Measurements from ENCODE around the gene ARHGAP27.
A peak's percentile ranks its signal among the peaks of the same experiment; 100 is the strongest.
"Not testable (repeated sequence)": the region's sequence is repeated elsewhere in the genome, so short reads cannot be mapped to it uniquely, and the experiment has no call there.

ARHGAP27 gene, protein sequence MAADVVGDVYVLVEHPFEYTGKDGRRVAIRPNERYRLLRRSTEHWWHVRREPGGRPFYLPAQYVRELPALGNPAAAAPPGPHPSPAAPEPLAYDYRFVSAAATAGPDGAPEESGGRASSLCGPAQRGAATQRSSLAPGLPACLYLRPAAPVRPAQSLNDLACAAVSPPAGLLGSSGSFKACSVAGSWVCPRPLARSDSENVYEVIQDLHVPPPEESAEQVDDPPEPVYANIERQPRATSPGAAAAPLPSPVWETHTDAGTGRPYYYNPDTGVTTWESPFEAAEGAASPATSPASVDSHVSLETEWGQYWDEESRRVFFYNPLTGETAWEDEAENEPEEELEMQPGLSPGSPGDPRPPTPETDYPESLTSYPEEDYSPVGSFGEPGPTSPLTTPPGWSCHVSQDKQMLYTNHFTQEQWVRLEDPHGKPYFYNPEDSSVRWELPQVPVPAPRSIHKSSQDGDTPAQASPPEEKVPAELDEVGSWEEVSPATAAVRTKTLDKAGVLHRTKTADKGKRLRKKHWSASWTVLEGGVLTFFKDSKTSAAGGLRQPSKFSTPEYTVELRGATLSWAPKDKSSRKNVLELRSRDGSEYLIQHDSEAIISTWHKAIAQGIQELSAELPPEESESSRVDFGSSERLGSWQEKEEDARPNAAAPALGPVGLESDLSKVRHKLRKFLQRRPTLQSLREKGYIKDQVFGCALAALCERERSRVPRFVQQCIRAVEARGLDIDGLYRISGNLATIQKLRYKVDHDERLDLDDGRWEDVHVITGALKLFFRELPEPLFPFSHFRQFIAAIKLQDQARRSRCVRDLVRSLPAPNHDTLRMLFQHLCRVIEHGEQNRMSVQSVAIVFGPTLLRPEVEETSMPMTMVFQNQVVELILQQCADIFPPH

DNA sequence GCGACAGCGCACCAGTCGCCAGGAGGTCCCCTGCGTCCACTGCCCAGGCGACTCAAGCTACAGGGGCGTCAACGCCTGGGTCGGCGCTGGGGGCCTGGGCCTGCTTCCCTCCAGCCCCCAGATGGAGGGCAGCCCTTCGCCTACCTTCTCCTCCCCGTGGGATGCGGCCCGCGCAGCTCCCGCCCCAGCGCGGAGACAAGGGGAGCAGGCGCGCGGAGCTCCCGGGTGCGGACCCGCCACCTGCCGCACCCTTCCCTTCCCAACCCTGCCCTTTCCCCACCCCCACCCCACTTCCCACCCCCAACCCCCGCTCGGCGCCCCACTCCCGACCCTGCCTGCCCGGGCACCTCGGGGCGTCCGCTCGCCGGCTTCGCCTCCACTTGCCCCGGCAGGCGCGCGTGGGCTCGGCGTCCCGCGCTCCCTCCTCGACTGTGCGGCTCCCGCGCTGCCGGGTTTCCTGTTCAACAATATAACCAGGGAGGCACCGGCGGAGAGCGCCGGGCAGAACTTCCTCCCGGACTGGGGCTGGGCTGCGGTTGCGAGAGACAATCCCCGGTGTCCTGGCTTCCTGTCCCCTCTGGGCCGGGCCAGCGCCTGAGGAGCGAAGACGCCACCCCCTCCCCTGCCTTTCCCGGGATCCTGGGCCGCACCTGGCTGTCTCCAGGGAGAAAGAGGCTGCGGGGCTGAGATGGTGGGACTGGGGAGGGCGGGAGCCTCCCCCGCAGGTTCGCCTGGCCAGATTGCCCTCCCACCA lies at the start of gene ARHGAP27:
ARHGAP27 (minus strand) TSS at position 466 of the 754 bp plus-strand sequence. CDS start 2,591 bp downstream, outside the sequence.
- DNase-seq (peak; percentile 31), ATAC-seq (no peak)

DNA sequence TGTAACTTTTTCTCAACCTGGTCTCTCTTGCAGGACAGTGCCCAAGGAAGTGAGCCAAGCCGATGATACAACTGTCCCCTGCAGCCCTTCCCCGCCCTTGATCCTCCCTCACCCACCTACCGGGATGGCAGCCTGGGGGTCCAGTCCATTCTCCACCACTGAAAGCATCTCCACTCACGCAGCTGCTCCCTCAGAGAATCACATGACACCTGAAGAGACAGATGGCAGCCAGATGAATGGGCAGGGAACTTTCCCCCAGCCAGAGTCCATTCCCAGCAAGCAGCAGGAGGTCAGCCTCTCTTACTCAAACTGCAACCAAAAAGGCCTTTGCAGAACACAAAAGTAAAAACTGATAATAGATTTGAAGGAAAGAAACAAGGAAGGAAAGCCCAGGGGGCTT lies 49.6 kb upstream of the ARHGAP27 start:
- not testable (repeated sequence) for DNase-seq, ATAC-seq

DNA sequence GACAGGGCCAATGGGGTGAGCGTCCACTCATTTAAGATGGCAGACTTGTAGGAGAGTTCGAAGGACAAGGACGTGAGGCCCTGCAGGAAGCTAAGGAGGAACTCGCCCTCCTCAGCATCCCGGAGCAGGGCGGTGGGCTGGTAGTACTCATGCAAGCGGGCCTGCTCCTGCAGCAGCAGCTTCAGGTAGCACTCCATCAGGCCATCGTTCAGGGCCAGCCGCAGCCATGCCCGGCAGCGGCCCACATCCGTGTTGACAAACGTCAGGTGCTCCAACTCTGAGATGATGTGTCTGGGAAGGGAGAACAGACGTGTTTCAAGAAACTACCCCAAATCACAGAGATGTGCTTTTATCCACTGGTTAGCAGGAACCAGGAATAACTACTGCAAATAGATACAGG lies 42.8 kb upstream of the ARHGAP27 start:
- ATAC-seq: not testable (repeated sequence)

DNA sequence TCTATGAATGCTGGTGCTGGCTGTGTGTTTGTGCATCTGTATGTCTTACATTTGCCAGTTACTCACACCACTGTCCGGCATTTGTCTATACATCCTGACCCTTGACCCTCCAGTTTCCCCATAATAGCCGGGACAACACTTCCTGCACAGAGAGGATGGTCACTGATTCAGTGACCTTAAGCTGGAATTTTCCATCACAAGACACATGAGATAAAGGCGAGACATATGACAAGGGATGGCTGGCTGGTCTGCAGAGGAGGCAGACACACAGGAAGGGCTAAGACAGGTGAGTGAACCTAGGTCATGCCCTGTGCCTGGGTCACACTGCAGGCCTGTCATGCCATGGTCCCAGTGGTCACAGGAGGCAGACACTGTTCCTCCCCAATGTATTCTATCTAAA lies 39.6 kb upstream of the ARHGAP27 start:
- DNase-seq, ATAC-seq: not testable (repeated sequence)

More for the DNA sequence above, 42.8 kb upstream of the ARHGAP27 start:
- not testable (repeated sequence) for DNase-seq

DNA sequence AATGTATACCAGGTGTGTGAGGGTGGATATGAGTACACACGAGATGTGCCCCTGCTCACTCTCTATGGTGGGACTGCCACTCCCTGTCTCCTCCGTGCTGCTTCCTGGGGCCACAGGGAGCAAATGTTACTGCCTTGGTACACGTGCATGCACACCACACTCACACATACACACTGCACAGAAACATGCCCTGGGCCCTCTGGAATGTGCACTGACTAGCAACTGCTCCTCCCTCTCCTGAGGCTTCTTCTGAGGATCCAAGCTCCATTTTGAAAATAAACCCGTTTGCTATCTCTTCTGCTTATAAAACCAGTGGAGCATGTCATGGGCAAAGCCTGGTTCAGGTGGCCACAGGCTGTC lies 36.5 kb upstream of the ARHGAP27 start:
- not testable (repeated sequence) for ATAC-seq, DNase-seq

DNA sequence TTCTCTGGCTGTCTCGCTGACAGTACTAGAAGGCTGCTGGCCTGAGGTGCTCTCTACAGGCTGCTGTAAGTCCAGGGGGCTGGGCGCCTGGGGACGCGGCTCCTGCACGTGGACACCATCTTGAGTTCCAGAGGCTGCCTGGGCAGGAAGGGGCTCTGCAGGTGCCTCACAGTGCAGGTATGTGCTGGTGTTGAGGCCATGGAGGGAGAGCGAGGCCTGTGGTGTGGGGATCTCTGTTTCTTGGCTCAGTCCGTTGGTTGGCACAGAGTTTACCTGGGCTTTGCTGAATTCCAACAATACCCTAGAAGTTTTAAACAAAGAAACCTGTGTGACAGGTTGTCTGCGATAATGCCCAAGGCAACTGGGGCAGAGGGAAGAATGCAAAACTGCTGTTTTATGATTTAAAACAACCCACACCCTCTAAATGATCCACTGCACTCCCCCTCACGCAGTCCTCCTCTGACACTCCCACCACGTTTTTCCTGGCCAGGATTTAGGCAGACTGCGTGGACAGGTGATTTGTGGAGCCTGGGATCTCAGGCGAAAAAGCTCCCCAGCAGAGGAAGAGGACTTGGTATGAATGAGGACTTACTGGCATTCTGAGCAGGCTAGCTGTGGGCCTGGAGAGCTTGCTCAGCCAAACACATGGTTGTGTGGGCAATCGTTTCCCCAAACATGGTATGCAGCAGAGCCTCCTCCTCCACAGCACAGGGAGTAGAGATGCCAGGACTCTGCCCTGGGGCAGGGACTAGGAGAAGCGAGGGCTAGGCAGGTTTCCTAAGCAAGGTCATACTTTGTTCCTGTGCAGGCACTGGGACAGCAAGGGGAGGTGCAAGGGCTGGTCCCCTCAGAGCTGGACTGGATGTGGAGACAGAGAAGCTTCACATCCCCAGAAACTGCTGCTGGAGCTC lies 35.9 kb upstream of the ARHGAP27 start:
- ATAC-seq: peak; percentile 28
- not testable (repeated sequence) for DNase-seq

DNA sequence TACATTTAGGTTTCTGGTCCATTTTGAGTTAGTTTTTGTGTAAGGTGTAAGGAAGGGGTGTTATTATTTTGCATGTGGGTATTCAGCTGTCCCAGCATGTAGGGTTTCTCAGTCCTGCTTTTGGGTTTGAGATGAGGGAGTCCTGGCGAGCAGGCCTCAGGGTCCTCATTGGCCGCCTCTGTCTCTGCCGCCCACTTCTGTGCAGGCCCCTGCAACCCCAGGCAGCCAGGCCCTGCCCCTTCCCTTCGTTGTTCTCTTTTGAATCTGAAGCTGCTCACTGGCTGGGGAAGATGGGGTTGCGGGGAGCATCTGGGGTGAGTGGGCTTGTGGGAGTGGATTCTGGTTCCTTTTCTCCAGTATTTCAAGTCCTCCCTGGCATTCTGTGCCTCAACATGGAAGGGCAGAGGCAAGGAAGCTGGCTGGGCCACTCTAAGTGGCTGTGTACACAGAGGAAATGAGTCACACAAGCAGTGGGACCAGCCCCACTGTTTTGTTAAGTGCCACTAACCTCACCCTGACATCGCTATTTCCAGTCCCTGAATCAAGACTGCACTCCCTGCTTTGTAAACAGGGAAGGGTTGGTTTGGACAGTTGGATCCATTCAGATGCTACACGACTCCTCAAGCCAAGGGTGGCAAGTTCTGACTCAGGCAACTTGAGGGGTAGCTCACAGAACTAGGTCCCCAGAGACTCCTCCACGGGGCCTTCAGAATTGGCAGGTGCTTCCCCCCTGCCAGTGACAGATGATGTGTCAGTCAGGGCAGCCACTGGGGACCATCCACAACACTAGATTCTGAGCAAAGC lies 29.1 kb upstream of the ARHGAP27 start:
- DNase-seq (peak; percentile 60), ATAC-seq (peak; percentile 99)

DNA sequence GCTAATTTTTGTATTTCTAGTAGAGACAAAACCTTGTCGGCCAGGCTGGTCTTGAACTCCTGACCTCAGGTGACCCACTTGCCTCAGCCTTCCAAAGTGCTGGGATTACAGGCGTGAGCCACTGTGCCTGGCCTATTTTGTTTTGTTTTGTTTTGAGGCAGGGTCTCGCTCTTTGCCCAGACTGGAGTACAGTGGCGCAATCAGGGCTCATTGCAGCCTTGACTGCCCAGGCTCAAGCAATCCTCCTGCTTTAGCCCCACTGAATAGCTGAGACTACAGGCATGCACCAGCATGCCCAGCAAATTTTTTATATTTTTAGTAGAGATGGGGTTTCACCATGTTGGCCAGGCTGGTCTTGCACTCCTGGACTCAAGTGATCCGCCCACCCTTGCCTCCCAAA lies 27.8 kb upstream of the ARHGAP27 start:
- not testable (repeated sequence) for DNase-seq, ATAC-seq

DNA sequence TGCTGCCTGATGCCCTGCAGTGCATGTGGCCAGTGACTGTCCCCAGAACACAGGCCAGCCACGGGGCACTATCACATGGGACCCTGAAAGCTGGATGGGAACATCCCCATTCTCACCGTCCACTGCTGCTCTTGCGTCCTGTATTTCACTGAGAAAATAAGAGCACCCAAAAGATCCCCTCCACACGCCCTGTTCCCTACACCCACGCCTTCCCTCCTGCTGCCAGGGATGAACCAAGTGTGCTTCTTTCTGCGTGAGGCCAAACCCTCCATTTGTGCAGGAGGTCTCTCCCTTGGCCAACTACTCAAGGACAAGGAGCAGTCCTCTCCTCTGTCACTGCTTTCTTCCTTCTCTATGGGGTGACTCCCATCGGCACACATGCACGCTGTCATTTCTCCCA lies 21.7 kb upstream of the ARHGAP27 start:
- not testable (repeated sequence) for ATAC-seq, DNase-seq

DNA sequence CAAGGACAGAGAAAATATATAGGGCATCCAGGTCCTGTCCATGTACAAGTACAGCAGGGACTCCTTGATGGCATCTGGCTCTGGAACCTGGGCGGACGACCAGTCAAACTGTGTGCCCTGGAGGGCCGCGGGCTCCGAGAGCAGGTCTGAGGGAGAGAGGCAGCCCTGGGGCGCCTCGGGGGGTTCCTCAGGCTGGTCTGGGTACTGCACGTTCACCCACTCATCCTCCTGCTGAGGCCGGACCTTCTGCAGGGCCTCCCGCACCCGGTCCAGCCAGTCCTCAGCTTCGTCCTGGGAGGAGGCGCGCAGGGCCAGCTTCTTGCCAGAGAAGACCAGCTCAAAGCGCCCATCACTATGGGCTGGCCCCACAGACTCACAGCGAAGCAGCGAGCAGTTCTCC lies 21.1 kb upstream of the ARHGAP27 start:
- not testable (repeated sequence) for DNase-seq
- peak; percentile 24 for ATAC-seq

DNA sequence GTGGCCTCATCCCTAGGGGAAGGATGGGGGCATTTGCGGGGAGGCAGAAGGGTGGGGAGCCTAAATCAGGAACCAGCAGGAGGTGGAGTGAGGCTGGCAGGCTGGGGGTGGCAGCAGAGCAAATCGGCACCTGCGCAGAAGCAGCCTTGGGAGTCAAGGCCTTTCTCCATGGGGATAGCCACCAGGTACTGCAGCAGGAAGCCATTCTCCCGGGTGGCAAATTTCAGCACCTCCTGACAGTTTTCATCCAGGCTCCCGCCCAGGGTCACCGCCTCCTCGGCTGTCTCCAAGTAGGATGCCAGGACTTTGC lies 20.5 kb upstream of the ARHGAP27 start:
- ATAC-seq, DNase-seq: not testable (repeated sequence)

DNA sequence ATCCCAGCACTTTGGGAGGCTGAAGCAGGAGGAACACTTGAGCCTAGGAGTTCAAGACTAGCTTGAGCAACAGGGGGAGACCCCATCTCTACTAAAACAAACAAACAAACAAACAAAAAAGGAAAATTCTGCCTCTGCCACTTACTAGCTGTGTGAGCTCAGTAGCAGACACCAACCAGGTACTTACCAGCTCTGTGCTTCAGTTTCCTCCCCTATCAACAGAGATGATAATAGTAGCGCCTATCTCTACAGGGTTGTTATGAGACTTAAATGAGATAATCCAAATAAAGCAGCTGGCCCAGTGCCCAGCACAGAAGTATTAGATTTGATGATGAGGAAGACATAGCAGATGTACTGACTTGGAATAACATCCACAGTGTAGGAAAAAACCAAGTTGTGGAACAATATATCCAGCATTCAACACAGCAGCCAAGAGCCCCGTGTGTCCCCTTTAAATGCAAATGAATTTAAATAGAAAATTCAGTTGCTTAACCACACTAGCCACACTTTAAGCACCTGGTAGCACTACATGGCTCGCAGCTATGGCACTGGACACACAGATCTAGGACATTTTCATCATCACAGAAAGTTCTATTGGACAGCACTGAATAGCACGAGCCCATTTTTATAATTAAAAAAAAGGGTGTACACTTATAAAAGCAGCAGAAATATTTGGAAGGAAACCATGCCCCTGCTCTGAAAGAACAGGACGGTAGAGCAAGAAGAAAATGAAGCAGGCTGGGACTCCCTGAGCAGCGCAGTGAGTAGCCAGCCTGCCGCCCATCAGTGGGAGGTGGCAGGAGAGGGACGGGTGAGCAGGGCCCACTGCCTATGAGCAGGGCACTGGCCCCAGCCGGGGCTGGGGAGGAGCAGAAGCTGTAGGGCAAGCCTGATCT lies 19.9 kb upstream of the ARHGAP27 start:
- DNase-seq, ATAC-seq: not testable (repeated sequence)

DNA sequence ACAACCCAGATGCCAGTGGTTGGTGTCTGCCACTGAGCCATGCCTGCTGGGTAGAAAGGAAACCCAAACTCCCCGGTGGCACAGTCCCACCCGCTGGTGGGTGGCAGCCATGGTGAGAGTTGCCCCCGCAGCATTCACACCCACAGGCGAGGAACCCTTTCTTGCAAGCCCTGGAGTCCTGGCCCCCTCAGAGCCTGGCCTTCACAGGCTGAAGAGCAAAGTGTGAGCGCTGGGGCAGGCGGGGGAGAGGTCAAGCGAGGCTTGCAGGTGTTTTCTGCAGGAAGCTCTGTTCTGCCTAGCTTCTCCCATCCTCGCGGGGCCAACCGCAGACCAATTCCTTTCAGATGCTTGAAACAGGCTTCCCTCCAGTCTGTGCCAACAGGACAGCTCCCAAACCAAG lies 19.0 kb upstream of the ARHGAP27 start:
- DNase-seq, ATAC-seq: not testable (repeated sequence)

DNA sequence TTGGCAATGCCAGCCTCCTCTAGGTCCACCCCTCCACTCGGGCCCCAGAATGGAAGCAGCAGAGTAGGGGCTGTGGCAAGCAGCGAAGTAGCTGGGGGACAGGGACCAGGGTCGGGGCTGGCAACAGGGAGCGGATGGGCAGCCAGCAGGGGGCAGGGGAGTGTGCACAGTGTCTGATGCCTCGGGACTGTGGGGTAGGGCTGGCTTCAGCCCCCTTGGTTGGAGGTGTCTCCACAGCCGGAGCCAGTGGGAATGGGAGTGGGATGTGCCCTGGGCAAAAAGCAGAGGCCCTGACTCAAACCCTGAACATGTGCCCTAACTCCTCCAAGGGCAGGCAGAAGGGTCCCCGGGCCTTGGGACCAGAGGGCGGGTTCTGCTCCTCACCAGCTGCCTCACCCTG lies 18.5 kb upstream of the ARHGAP27 start:
- ATAC-seq: no peak
- no peak for DNase-seq

DNA sequence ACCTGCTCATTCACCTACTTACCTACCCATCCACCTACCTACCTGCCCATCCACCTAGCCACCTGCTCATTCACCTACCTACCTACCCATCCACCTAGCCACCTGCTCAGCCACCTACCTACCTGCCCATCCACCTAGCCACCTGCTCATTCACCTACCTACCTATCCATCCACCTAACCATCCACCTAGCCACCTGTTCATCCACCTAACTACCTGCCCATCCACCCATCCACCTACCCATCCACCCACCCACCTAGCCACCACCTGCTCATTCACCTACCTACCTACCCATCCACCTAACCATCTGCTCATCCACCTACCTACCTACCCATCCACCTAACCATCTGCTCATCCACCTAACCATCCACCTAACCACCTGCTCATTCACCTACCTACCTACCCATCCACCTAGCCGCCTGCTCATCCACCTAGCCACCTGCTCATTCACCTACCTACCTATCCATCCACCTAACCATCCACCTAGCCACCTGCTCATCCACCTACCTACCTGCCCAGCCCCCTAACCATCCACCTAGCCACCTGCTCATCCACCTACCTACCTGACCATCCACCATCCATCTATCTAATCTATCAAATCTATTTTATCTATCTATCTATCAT lies 17.1 kb upstream of the ARHGAP27 start:
- DNase-seq, ATAC-seq: not testable (repeated sequence)

DNA sequence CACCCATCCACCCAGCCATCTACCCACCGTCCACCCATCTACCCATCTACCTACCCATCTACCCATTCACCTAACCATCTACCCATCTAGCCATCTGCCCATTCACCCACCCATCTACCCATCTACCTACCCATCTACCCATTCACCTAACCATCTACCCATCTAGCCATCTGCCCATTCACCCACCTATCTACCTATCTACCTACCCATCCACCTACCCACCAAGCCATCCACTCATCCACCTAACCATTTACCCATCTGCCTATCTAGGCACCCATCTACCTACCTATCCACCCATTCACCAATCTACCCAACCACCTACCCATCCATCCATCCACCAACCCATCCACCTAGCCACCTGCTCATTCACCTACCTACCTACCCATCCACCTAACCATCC lies 16.6 kb upstream of the ARHGAP27 start:
- not testable (repeated sequence) for ATAC-seq, DNase-seq

DNA sequence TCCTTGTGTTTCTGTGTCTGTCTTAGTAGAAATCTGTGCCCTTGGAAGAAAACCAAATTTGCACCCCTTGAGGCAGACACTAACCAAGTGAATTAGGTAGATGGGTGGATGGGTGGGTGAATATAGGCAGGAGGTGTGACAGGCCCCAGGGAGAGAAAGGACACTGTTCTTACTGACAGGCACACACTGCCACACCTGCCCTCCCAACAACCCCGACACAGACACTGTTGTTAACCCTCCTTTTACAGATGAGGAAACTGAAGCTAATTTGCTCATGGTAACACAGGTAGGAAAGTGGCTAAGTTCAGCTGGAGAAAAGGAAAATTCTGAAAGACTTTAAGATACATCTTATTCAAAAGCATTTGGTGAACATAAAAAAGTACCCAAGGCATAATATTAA lies 15.8 kb upstream of the ARHGAP27 start:
- ATAC-seq, DNase-seq: not testable (repeated sequence)

DNA sequence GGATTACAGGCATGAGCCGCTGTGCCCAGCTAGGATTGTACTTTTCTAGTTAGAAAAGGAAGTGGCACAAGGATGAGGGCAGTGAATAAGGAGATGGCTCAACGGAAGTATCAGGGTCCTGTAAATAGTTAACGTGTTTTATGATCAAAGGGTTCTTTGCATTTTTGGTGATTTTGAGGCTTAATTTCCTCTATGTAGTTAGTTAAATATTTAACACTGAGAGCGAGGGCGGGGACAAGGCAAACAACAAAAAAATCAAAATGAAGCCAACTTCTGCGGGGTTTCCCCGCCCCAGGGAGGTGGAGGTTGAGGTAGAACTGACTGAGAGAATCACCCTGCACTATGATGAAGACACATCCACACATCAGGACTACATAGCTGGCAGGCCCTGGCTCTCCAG lies 15.4 kb upstream of the ARHGAP27 start:
- DNase-seq, ATAC-seq: not testable (repeated sequence)

DNA sequence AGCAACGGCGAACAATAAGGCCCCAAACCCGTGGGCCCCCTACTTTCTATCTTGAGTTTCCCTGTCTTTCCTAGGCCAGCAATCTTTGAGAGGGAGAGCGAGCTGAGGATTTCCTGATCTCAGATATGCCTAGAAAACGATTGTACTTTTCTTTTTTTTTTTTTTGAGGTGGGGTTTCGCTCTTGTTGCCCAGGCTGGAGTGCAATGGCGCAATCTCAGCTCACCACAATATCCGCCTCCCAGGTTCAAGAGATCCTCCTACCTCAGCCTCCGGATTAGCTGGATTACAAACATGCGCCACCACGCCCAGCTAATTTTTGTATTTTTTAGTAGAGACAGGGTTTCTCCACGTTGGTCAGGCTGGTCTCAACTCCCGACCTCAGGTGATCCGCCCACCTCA lies 15.0 kb upstream of the ARHGAP27 start:
- not testable (repeated sequence) for ATAC-seq, DNase-seq

All from stimulated activated naive CD8-positive, alpha-beta T cell treated with anti-CD3 and anti-CD28 coated beads, Interleukin-15, Interleukin-2, amounts not matched to agents 100 U/mL and 50 U/mL, for 24 hours (primary cell).